ENCODE results near the gene FUNDC2.
A peak's percentile ranks its signal among the peaks of the same experiment; 100 is the strongest.

The FUNDC2 gene

DNA sequence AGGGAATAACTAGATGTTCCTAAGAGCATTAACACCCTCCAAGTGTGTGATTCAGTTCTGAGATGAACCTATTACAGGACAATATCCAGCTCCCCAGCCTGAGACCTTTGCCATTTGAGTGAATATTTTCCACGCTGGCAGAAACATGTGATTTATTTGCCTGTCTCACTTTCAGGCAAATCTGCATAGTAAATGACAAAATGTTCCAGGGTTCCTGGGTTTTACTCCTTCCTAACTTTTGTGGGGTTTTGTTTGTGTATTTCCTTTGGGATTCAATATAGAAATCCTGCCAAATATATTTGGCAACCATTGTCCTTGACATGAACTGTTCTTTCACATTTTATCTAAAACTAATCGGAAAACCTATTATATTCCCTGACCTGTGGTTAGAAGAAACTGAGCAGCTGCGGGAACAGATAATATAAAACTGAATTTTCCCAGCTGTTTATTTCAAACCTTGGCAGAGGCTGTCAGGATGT is 16.6 kb upstream of the FUNDC2 start:
- TF ChIP-seq ZNF274 (IDR thresholded peaks at IDR 0.05; ENCODE audit: low read depth, low read length), result no peak

DNA sequence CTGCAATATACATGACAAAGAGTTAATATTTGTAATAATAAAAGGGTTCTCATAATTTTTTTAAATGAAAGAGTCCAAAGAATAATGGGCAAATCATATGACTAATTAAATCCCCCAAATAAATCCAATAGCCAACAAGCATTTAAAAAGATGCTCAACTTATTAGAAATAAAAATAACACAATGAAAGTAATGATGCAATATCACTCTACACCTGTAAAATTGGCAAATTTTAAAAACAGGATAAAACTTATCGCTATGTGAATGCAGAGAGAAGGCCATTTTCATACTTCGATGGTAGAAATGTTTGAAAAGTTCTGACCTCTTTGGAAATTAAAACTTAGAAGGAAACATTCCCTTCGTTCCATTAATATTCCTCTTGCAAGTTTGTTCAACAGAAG is 6.1 kb upstream of the FUNDC2 start:
- no peak overlapping the region for H3K4me3 ChIP-seq (ENCODE audit: low read length)
- TF ChIP-seq ZNF274 (IDR thresholded peaks at IDR 0.05; ENCODE audit: low read depth, low read length), result no peak

More for the DNA sequence above, 16.6 kb upstream of the FUNDC2 start:
- no peak overlapping the region for H3K4me3 ChIP-seq (ENCODE audit: low read length)

DNA sequence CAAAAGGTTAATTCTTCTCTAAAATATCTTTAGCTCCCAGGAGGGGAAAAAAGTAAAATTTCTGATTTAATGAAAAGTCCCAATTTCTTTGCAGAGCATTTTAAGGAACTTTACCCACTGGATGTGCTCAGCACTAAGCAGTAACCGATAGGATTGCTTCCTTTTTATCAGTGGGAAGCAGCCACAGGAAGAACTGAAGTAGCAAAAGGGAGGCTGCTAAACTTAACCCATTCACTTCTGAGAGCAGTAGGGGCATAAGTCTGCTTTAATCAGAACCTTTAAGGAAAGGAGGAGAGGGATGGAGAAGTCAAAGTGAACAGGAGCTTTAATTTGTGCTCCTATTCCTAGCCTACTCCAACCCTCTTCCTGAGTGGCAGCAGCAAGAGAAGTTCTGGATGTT is 4.1 kb upstream of the FUNDC2 start, which contains the start of gene F8:
F8 (minus strand) TSS at position 139 of the 400 bp plus-strand sequence. CDS start 171 bp downstream, outside the sequence.
- no peak for TF ChIP-seq ZNF274 (IDR thresholded peaks at IDR 0.05; ENCODE audit: low read depth, low read length)

DNA sequence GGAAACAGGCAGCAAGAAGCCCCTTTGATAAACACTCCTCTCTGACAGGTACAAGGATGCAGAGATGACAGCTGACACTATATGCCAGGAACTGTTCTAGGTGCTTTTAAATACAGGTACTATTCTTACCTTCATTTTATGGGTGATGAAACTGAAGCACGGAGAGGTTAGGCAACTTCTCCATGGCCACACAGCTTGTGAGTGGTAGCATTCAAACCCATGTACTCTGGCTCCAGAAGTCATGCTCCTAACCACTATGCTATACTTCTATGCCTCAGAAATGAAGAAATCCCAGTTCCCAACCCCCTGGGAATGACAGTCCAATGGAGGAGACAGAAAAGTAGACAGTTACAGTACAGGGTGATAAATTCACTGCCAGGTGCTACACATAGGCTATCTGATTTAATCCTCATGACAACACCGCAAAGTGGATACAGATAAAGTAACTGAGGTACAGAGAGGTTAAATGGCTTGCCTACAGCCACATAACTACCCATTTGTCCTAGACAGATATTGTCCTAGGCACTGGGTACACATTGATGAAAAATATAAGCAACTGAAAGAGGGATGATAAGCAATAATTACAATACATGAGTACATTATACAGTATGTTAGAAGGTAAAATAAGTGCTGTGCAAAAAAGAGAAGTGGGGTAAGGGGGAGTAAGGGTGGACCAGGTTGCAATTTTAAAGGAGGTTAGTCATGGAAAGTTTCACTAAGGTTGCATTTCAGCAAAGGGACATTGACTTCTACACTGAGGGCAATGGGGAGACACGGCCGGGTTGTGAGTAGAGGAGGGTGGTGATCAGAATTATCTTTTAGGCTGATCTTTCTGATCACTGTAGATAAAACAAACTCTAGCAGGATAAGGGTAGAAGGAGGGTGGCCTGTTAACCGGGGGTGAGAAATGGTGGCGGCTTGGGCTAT is 2.5 kb upstream of the FUNDC2 start:
- no peak for TF ChIP-seq ZNF274 (IDR thresholded peaks at IDR 0.05; ENCODE audit: low read depth, low read length)
- no peak overlapping the region for H3K4me3 ChIP-seq (ENCODE audit: low read length)

More for the DNA sequence above, 4.1 kb upstream of the FUNDC2 start, which contains the start of gene F8:
- H3K4me3 ChIP-seq (ENCODE audit: low read length), result no peak within 1 kb of the TSS

DNA sequence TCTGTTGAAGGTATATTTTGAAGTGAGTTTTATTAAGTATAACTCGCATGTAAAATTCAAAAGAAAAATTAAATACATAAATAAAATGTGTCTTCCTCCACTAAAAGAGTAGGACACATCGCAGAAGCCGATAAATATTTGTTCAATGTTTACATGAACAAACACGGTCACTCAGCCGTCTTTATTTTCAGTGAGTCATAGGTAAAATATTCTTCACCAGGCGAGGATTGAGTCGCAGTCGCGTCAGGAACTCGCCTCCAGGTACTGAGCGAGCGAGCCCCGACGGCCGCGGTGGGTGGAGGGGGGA is 271 bp upstream of the FUNDC2 start:
- no peak for TF ChIP-seq ZNF274 (IDR thresholded peaks at IDR 0.05; ENCODE audit: low read depth, low read length)

DNA sequence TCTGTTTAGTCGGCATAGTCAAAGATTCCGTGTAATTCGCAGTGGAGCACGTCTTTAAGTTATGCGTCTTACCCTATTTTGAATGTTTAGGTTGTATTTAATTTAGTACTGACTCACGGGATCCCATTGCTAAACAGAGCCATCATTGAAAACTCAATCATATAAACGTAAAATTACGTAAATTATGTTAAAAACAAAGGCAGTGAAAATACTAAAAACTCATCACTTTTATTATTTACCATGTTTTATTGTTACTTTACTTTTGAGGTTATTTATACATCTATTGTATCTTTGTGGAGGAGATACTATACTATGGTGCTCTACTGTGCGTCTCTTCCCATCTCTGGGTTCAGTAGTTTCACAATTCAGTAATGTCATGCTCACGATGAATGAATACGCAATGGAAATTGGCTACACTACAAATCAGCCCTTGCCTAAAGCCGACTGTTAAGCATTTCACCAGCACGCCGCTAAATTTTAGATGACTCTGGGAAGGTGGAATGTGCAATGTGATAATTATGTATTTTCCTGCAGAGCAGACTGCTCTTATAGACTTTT is 944 bp downstream of the FUNDC2 start:
- H3K4me3 ChIP-seq (ENCODE audit: low read length), result peak overlapping the region; percentile 85
- TF ChIP-seq ZNF274 (IDR thresholded peaks at IDR 0.05; ENCODE audit: low read depth, low read length), result no peak

More for the DNA sequence above, 271 bp upstream of the FUNDC2 start:
- peak overlapping the region; percentile 69; the same call in 1 of the 2 replicates for H3K4me3 ChIP-seq (ENCODE audit: low read length)

DNA sequence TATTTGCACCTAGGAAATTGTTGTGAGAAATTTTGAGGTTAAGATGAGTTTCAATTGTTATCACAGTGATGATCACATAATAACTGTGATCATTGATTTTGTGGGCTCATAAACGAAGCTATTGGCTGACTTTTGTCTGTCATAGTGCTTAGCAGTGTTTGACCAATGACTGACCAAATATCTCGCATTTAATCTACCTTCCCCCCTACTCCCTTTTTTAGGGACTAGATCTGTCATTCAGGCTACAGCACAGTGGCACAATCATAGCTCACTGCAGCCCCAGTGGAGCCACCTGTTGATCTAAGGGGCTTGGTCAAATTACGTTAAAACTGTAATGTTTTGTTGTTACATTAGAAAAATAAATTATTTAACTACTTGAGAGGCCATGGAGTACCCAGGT is 1.5 kb downstream of the FUNDC2 start:
- peak overlapping the region; percentile 85 for H3K4me3 ChIP-seq (ENCODE audit: low read length)

DNA sequence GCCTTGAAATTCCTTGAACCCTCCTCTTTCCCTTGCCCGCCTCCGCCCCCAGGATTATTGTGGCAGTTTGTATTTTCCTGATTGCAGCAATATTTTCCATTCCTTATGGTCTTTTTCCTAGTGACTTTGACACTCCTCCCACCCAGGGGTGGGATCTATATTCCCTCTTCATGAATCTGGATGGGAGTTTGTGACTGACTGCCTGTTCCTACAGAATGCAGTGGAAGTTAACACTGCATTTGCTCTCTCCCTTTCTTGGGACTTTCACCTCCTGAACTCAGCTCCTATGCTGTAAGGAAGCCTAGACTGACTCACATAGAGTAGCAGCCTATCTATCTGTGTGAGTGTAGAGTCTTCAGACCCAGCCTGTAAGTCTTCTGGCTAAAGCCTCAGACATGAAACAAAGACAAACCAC is 2.2 kb downstream of the FUNDC2 start:
- H3K4me3 ChIP-seq (ENCODE audit: low read length), result peak overlapping the region; percentile 18; the same call in 1 of the 2 replicates
- TF ChIP-seq ZNF274 (IDR thresholded peaks at IDR 0.05; ENCODE audit: low read depth, low read length), result no peak

More for the DNA sequence above, 1.5 kb downstream of the FUNDC2 start:
- TF ChIP-seq ZNF274 (IDR thresholded peaks at IDR 0.05; ENCODE audit: low read depth, low read length), result no peak

DNA sequence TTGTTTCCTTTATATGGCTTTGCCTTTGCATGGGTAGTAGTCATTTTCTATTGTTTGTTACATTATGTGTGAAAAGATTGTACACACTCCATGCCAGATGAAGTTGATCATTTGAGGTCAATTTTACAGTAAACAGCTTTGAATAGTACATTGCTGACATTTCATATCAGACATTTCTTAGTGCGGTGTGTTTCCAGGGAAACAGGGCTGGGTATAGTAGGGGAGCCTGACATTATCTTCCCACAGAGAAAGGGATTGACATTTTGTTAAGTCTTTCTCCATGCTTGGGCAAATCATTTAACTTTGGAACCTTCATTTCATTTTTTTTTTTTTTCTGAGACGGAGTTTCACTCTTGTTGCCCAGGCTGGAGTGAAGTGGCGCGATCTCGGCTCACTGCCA is 5.0 kb downstream of the FUNDC2 start:
- H3K4me3 ChIP-seq (ENCODE audit: low read length), result no peak overlapping the region
- no peak for TF ChIP-seq ZNF274 (IDR thresholded peaks at IDR 0.05; ENCODE audit: low read depth, low read length)

DNA sequence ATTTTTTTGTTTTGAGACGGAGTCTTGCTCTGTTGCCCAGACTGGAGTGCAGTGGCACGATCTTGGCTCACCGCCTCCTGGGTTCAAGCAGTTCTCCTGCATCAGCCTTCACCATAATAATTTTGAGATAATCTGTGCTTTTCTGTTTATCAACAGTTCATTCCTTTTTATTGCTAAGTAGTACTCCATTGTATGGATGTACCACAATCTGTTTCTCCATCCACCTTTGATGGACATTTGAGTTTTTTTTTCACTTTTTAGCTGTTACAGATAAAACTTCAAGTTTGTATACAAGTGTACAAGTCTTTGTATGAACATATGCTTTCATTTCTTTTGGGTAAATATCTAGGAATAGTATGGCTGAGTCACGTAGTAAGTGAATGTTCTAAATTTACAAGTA is 9.0 kb downstream of the FUNDC2 start:
- H3K4me3 ChIP-seq (ENCODE audit: low read length), result no peak overlapping the region
- no peak for TF ChIP-seq ZNF274 (IDR thresholded peaks at IDR 0.05; ENCODE audit: low read depth, low read length)

DNA sequence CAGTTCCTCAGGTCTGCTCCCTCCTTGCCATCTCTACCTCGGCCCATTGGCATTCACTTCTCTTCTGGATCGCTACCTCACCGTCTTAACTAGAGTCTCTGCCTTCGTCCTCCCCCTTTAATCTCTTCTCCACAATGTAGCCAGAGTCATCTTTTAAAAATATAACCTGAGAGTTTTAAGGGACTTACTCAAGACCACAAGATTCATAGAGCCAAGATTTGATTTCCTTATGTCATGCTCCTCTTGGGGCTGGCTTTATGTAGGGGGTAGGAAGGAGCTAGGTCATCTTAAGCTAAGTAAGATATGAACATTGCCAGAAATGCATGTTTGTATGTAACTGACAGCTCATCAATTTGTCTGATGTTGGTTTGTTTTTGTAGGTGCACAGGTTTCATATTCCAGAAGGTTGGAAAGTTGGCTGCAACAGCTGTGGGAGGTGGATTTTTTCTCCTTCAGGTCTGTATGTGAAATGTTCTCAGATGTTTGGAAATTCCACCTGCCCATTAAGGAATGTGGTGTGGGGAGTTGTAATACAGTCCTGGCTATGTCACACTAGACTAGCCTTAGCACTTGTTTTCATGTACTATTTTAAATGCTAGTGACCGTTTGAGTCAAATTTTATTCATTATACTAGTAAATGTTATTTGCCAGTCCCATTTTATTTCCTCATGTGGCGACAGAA is 19.6 kb downstream of the FUNDC2 start:
- no peak for TF ChIP-seq ZNF274 (IDR thresholded peaks at IDR 0.05; ENCODE audit: low read depth, low read length)
- no peak overlapping the region for H3K4me3 ChIP-seq (ENCODE audit: low read length)

DNA sequence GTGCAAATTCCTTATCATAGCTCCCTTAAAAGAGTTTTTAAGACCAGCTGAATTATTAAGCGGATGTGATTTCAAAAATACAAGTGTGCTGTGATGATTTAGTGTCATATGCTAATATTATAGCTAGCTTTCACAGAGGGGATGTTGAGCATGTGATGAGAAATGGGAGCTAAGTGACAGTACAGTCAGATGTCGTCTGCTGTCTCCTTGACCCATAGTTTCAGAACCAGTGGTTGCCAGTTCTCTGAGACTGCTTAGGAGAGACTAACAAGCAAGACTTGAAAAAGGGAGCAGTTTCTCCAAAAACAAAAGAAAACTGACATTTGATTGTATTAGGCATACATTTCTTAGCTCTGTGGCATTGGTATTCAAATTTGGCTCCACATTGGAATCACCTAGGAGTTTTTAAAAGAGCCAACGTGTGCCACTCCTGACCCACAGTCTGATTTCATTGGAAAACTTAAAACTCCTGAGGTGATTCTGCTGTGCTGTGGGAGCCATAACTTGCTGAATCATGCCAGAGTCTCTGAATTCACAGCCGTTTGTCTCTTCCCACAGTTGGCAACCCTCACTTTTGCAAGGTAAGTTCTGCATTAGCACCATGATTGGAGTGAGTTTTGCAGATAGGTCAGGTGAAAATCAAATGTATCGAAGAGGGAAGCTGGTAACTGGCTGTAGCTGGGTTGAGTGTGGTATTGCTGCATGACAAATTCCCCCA is 20.3 kb downstream of the FUNDC2 start:
- TF ChIP-seq ZNF274 (IDR thresholded peaks at IDR 0.05; ENCODE audit: low read depth, low read length), result no peak

DNA sequence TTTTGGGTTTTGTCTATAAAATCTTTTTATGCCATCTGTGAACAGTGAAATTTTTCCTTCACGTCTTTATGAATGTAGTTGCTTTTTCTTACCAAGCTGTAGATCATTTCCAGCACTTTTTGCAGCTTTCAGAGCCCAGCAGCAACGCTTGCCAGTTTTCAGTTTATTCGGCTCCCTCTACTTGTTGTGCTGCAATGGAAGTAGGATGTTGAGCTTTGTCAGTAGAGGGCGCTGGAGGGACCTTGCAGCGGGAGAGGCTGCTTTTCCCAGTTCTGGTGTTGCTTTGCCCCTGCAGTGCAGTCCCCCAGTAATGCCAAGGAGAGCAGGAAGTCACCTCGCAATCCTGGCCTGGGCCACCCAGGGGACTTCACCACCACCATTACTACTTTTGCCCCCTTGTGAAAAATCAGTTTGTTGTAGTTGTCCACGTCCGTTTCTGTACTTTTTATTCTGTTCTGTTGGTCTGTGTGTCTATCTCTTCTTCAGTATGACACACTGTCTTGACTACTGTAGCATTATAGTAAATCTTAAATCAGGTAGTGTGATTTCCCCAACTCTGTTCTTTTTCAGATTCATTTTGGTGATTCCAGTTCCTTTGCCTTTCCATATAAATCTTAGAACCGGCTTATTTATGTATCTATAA is 22.5 kb downstream of the FUNDC2 start:
- no peak for TF ChIP-seq ZNF274 (IDR thresholded peaks at IDR 0.05; ENCODE audit: low read depth, low read length)
- no peak overlapping the region for H3K4me3 ChIP-seq (ENCODE audit: low read length)

More for the DNA sequence above, 20.3 kb downstream of the FUNDC2 start:
- no peak overlapping the region for H3K4me3 ChIP-seq (ENCODE audit: low read length)

Measured in GM08714 (cell line).